Lung (tissue), 12 donors: Measurements from ENCODE around the gene BIRC6. TPM values are rescaled to one million over a fixed set of nuclear protein-coding genes. Genes with fewer than 3 reads are reported as not detected.

Experiments used
- ATAC-seq: fragments of 200-7000 bp; cut with Tn5 transposase; one replicate; pipeline ENCODE4 v1.9.1; 2020; ENCODE audit warnings: moderate number of reproducible peaks; ENCODE audit not compliant: insufficient read depth, low FRiP score
- DNase-seq, 3 donors: peaks; one replicate each; pipeline ENCODE4 v3.0.0-alpha.2; 2013 to 2017
- H3K27ac ChIP-seq, 2 donors: one replicate each; pipeline ENCODE4 v1.5.1; 2013; ENCODE audit warnings: mild to moderate bottlenecking in 2 of 2, moderate library complexity in 2 of 2, control low read depth in 1 of 2, inconsistent platforms in 1 of 2, low read depth in 1 of 2, low read length in 1 of 2
- H3K27me3 ChIP-seq, 3 donors: one replicate each; pipeline ENCODE4 v1.5.1; 2013; ENCODE audit warnings: low read length in 2 of 3; ENCODE audit not compliant: control insufficient read depth in 3 of 3, insufficient read depth in 3 of 3
- H3K36me3 ChIP-seq, 4 donors: one replicate each; pipeline ENCODE4 v1.5.1; 2013; ENCODE audit warnings: low read length in 4 of 4, mild to moderate bottlenecking in 1 of 4, moderate library complexity in 1 of 4; ENCODE audit not compliant: control insufficient read depth in 4 of 4, insufficient read depth in 4 of 4
- H3K4me1 ChIP-seq, 5 donors: one replicate each; pipeline ENCODE4 v1.5.1; 2013; ENCODE audit warnings: low read length in 5 of 5, mild to moderate bottlenecking in 2 of 5, moderate library complexity in 1 of 5; ENCODE audit not compliant: control insufficient read depth in 5 of 5, insufficient read depth in 5 of 5
- H3K4me3 ChIP-seq: one replicate; pipeline ENCODE4 v1.5.1; 2013; ENCODE audit warnings: mild to moderate bottlenecking, control low read depth, moderate library complexity
- H3K9ac ChIP-seq, 2 donors: one replicate each; pipeline ENCODE4 v1.5.1; 2013; ENCODE audit warnings: low read length in 2 of 2, control low read depth in 1 of 2; ENCODE audit not compliant: insufficient read depth in 1 of 2
- H3K9me3 ChIP-seq, 4 donors: one replicate each; pipeline ENCODE4 v1.5.1; 2013; ENCODE audit warnings: low read length in 3 of 4, mild to moderate bottlenecking in 1 of 4, moderate library complexity in 1 of 4; ENCODE audit not compliant: control insufficient read depth in 4 of 4, insufficient read depth in 3 of 4
- CTCF ChIP-seq: IDR thresholded peaks from 2 replicates; pipeline ENCODE4 v1.5.1; 2012; ENCODE audit warnings: mild to moderate bottlenecking; ENCODE audit errors: control extremely low read depth, extremely low read depth
- WGBS, 2 donors: extraction: QIAGEN DNeasy Blood & Tissue Kit; methylation state at CpG; one replicate each; pipeline ENCODE4 v1.1.7; 2013; 5-methylcytosine and 5-hydroxymethylcytosine counted together
- polyA plus RNA-seq, 2 donors: library from polyadenylated mRNA; stranded (reverse); fragments of 200-250 nt; gene quantifications; one replicate each; pipeline ENCODE4 v1.2.1, GENCODE V29; 2013
- total RNA-seq, 2 donors: library from RNA; depleted of rRNA in 1 of 2; stranded (reverse); fragments of >200 nt in 1 of 2; gene quantifications; one replicate each; pipeline ENCODE4 v1.2.1, GENCODE V29; 2014 to 2021
- donor health status: control.
- donor health status: control.
- donor health status: Bipolar disorder and iron deficiency.
- donor health status: healthy.
- donor health status: DM: yes; HTN: yes; CAD: no.

The BIRC6 gene
- total and polyA plus RNA-seq, 4 donors = 12.2 to 229 (median 51.5) TPM

DNA sequence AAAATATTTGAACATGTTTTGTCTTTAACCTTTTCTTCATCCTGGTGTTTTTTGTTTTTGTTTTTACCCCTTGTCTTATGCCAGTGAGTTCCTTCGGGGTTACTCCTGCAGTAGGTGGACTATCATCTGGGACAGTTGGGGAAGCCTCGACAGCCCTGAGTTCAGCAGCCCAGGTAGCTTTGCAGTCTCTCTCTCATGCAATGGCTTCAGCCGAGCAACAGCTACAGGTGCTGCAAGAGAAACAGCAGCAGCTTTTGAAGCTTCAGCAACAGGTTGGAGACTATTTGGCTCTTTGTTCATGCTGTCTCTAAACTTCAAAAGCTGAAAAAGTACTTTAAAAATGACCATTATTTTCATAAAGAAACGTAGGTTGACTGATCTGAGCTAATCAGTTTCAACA is 106.3 kb downstream of the BIRC6 start:
- no peak overlapping the region for H3K27ac ChIP-seq
- H3K4me1 ChIP-seq = no peaks in the 10 kb centered on the region
- peaks cover 9 to 20% (median 14%) of the 10 kb centered on the region in 4 donors for H3K36me3 ChIP-seq
- TF ChIP-seq CTCF = no peak
- H3K9ac ChIP-seq = no peak overlapping the region
- no peak overlapping the region for H3K4me3 ChIP-seq
- no peaks in the 10 kb centered on the region for H3K9me3 ChIP-seq
- DNase-seq (no peak), ATAC-seq (no peak)
- WGBS, 2 donors = 96 to 98% methylated on average over 4 of the region's 4 CpGs
- H3K27me3 ChIP-seq = no peaks in the 10 kb centered on the region

DNA sequence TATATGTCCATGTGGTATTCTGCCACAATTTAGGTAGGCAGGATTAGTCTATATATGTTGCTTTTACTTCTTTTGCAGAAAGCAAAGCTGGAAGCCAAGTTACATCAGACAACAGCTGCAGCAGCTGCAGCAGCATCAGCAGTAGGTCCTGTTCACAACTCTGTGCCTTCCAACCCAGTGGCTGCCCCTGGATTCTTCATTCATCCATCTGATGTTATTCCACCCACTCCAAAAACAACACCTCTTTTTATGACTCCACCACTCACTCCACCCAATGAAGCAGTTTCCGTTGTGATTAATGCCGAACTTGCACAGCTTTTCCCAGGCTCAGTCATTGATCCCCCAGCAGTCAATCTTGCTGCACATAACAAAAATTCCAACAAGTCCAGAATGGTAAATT is 107.6 kb downstream of the BIRC6 start:
- no peaks in the 10 kb centered on the region for H3K9me3 ChIP-seq
- H3K27ac ChIP-seq = no peak overlapping the region
- no peak for ATAC-seq
- 94 to 97% methylated on average over 2 of the region's 2 CpGs for WGBS, 2 donors
- no peak overlapping the region for H3K4me3 ChIP-seq
- H3K36me3 ChIP-seq = peaks cover 9 to 32% (median 19%) of the 10 kb centered on the region in 4 donors
- no peak for TF ChIP-seq CTCF
- H3K4me1 ChIP-seq = no peaks in the 10 kb centered on the region
- DNase-seq = no peak
- H3K27me3 ChIP-seq = no peaks in the 10 kb centered on the region
- no peak overlapping the region for H3K9ac ChIP-seq

DNA sequence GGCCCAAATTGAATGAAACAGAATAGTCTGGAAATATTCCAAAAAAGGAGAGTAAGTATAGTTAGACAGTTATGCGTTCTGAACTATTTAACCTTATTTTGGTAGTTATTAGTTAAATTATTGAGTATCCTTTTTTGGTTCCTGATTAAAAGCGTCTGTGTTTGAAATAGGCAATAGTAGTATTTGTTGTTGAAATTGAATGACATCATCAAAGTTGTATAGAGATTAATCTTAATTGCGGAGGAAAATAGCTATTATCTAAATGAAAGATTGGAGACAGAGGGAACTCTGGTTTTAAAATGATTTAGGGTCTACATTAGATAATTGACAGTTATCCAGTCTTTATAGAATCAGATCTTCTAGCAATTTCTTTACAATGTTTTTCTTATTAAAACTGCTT is 115.8 kb downstream of the BIRC6 start:
- Histone ChIP-seq H3K9me3 (no peaks in the 10 kb centered on the region), H3K9ac (no peak overlapping the region), H3K4me3 (no peak overlapping the region), H3K27ac (no peak overlapping the region), H3K36me3 (peaks cover 4 to 27% (median 12%) of the 10 kb centered on the region in 4 donors), H3K4me1 (no peaks in the 10 kb centered on the region), H3K27me3 (no peaks in the 10 kb centered on the region)
- DNase-seq (no peak), ATAC-seq (no peak)
- 63 to 67% methylated on average over 3 of the region's 3 CpGs for WGBS, 2 donors
- no peak for TF ChIP-seq CTCF

DNA sequence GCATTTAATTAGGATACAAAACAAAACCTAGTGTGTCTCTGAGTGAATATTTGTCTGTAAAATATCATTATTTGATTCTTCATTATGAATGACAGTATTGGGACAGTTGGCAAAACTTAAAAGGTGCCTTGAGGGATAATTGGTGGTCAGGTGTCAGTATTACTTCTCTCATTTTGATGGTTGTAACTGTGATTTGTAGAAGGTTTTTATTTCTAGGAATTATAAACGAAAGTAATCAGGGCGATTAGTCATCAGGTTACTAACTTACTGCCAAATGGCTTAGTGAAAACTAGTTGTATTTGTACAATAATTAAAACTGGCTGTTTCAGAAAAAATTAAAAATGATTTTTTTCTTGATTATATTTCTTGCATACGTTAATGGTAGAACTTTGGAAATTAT is 117.6 kb downstream of the BIRC6 start:
- H3K9ac ChIP-seq = no peak overlapping the region
- H3K27me3 ChIP-seq = no peaks in the 10 kb centered on the region
- no peaks in the 10 kb centered on the region for H3K4me1 ChIP-seq
- TF ChIP-seq CTCF = no peak
- no peaks in the 10 kb centered on the region for H3K9me3 ChIP-seq
- 91 to 96% methylated on average over 3 of the region's 3 CpGs for WGBS, 2 donors
- DNase-seq = no peak
- ATAC-seq = no peak
- H3K36me3 ChIP-seq = peaks cover 4 to 11% (median 8%) of the 10 kb centered on the region in 4 donors
- no peak overlapping the region for H3K4me3 ChIP-seq
- no peak overlapping the region for H3K27ac ChIP-seq
